Ovary (tissue), 3 donors: ENCODE measurements around the gene ABCC2.

Experiments used
- CTCF ChIP-seq, 3 donors: fragments of 450-650 bp in 2 of 3; fragments of 200-600 bp in 1 of 3; IDR thresholded peaks; one replicate each; pipeline versions ENCODE4 v1.5.1 to v1.8.0; 2016 to 2022; ENCODE audit warnings: antibody characterized with exemption in 3 of 3, mild to moderate bottlenecking in 1 of 3
- EP300 ChIP-seq: sonication (generic); formaldehyde crosslinking; IDR thresholded peaks from one replicate; pipeline ENCODE4 v1.6.1; 2017; ENCODE audit warnings: antibody characterized with exemption
- donor health status: DM: no; HTN: no; CAD: no.

GRCh38 chr10:99872367-99873162, 90.1 kb downstream of the ABCC2 start:
- no peak for TF ChIP-seq CTCF (IDR thresholded peaks at IDR 0.05)
- TF ChIP-seq EP300, result no peak
